ENCODE data around the gene ISG20.

GRCh38 chr15:88627463-88627862 is 11.4 kb upstream of the ISG20 start:
- no peak for TF ChIP-seq CTCF (IDR thresholded peaks at IDR 0.05; ENCODE audit: insufficient read depth, low read depth, low read length)
- TF ChIP-seq EZH2 (IDR thresholded peaks at IDR 0.05; ENCODE audit: insufficient read depth, low read length): no peak
